ENCODE results near the gene GATA3.
"Not testable (repeated sequence)": the region's sequence is repeated elsewhere in the genome, so short reads cannot be mapped to it uniquely, and the experiment has no call there.

GATA3 gene

DNA sequence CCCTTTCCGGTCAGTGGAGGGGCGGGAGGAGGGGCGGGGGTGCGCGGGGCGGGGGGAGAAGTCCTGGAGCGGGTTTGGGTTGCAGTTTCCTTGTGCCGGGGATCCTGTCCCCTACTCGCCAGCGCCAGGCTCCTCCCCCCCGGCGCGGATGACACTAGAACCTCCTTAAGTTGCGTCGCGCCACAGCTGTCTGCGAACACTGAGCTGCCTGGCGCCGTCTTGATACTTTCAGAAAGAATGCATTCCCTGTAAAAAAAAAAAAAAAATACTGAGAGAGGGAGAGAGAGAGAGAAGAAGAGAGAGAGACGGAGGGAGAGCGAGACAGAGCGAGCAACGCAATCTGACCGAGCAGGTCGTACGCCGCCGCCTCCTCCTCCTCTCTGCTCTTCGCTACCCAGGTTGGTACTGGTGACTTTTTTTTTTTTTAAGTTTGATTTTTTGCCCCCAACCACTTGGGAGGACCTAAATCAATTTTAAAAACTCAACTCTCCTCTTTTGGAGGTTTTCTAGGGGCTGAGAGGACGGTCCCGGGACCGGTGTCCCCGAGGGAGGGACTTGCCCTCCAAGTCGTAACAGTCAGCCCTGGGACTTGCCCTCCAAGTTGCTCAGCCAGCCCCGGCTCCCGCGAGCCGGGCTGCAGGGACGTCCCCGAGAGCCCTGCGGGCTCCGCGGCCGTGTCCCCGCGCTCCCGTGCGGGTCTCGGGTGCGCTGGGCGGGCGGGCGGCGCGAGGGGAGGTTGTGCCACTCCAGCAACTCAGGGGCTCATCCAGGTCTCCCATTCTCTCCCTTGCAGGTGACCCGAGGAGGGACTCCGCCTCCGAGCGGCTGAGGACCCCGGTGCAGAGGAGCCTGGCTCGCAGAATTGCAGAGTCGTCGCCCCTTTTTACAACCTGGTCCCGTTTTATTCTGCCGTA lies at the start of gene GATA3:
Gene GATA3 (plus strand): TSS at position 195 of the 914 bp plus-strand sequence. CDS start 968 bp downstream, outside the sequence.
- no peak for DNase-seq

DNA sequence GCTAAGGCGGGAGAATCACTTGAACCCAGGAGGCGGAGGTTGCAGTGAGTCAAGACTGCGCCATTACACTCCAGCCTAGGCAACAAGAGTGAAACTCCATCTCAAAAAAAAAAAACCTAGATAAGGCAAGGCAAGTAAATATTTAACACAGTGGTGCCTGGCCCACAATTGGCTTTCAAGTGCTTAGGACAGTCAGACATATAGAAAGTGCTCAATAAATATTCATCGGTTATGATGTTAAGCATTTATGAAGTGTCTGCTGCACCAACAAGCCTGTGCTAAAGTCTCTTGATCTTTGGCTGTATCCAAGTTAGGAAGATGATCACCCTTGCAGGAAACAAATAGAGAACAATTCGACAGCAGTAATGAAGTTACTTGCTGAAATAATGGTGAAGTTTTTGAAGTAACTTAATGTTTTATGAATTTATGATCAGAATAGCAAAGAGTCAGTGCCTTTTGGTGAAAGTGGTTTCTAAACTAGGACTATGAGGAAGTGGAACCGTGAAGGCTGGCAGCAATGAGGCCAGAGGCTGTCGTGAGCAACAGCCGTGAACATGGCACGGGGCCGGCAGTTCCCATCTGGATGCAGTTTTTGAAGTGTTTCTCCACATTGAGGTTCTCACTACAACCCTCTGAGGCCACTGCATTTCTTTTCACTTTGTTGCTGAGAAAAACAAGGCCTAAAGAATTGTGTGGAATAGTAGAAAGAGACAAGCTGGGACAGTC lies 48.1 kb upstream of the GATA3 start:
- DNase-seq = no peak

DNA sequence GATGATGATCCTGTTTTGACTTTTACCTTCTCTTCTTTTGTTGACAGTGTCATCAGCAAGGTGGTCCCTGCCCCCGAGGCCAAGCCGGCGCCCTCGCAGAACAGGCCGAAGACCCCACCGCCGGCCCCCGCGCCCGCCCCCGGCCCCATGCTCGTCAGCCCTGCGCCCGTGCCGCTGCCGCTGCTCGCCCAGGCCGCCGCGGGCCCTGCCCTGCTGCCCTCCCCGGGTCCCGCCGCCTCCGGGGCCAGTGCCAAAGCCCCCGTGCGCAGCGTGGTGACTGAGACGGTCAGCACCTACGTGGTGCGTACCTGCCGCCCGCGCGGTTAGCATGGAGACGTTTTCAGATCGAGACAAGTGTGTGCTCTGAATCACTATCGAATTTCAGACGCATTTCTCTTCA lies 45.5 kb upstream of the GATA3 start:
- no peak for DNase-seq

DNA sequence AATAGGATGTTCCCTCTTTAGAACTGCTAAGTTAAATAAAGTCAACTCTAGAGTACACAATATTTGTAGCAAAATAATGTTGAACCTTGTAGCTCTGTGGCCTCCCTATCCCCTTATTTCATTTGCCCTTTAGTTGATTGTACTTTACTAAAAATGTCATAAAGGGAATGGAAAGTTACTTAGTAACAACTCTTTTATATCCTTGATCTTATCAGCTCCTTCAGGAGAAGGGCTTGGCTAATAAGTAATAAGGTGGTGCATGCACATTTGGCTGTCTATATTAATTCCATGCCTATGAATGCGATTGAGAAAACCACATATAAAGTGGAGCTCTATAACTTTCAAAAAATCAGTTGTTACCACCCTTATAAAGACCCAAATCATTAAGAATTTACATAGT lies 41.5 kb upstream of the GATA3 start:
- no peak for DNase-seq

DNA sequence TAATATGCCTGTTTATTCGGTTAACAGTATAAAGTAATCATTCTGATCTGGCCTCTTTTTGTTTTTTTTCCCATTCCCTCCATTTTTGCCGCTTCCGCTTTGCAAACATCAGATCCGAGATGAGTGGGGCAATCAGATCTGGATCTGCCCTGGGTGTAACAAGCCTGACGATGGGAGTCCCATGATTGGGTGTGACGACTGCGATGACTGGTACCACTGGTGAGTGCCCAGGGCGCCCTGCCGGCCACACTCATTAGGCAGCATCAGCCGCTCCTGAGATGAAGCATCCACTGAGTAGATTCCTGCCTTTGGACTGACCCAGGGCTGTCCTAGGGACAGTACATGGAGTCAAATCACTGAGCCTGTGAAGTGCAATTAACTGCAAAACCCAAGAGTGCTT lies 40.9 kb upstream of the GATA3 start:
- no peak for DNase-seq

DNA sequence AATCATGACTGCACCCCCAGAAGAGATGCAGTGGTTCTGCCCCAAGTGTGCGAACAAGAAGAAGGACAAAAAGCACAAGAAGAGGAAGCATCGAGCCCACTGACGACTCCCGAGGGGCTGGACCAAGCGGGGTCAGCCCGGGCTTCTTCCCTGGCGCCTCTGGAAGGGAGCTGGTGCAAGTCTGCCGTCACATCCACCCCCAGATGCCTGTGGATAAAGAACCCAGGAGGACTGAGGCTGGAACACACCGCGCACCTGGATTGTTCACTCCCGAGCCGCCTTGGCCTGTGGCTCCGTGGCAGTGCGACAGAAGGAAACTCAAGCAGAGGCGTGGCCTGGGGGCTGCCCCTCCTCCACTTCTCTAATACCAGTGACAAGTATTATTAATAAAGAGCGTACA lies 39.8 kb upstream of the GATA3 start:
- no peak for DNase-seq

DNA sequence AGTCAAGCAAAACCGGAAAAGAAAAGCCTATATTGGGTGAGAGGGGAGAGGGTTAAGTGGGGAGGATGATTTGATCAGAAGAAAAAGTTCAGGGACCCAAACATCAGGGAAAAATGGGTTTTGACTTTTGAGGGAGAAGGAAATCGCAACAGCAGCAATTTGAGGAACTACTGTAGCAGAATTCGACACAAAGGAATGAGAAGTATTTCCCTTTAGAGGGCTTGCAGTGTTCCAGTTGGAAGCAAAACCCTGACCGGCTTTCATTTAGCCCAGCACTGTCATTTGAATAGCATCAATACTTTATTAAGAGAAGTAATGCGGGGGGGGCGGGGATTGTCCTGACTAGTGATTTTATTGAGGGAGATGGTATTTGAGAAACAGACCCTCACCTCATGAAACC lies 37.2 kb upstream of the GATA3 start:
- no peak for DNase-seq

DNA sequence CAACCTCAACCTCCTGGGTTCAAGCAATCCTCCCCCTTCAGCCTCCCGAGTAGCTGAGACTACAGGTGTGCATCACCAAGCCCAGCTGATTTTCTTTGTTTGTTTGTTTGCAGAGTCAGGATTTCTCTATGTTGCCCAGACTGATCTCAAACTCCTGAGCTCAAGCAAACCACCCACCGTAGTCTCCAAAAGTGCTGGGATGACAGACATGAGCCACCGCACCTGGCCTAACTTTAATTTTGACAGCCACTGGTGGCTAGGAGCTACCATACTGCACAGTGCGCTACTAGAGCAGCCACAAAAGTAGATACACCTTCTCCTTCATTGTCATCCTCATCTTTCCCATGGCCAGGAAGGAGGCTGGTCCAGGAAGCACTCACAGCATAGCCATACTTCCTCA lies 31.2 kb upstream of the GATA3 start:
- DNase-seq = no peak

DNA sequence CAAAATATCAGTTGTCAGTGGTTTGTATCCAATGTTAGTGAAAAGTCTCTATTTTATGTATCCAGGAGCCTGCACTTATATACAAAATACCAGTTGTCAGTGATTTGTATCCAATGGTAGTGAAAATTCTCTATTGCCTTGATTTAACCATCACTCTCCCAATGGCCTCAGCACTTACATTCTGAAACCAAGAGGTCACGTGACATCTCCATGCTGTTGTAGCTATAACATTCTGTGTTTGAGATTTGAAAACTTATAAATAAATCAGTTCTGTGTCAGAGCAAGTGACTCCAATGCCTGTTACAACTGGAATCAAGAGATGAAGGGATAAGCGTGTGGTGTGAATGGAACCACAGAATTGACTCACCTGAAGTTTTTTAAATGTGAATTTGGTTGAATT lies 30.6 kb upstream of the GATA3 start:
- no peak for DNase-seq

DNA sequence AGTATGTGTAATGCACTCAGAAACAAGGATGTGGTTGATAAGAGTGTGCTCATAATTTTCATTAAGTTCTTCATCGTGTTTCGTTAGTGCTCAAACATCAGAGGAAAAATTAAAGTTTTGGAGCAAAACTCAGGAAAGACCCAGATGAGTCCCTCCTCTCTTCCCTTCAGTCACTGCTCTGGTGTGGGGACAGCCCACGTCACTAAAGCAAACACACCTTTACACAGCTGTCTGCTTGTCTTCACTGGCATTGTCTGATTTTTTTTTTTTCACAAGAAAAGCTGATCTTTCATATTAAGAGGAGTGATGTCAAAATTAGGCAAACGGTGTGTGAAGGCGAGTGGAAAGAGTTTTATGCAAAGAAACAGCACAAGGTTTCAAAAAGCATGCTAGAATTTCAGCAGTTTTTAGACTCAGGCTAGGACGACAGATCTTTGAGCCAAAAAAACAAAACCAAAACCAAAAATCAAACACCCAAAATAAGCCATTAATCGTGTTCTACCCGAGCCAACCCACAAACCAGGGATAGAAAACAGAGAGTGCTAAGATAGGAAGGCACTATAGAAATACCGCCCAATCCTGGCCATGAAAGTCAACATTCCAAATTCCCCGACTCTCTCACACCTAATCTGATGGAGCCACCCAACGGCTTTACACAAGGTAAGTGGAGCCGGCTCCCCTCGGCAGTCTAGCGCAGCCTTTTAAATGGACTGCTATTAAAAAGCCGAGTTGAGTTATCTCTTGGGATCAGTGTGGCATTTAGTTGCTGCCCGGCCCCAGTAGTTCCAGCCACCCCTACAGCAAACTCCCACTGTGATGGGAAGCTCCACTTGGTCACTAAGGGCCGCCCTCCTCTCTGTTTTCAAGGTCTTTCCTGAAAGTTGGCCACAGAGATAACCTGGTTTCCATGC lies 27.9 kb upstream of the GATA3 start:
- DNase-seq = no peak

DNA sequence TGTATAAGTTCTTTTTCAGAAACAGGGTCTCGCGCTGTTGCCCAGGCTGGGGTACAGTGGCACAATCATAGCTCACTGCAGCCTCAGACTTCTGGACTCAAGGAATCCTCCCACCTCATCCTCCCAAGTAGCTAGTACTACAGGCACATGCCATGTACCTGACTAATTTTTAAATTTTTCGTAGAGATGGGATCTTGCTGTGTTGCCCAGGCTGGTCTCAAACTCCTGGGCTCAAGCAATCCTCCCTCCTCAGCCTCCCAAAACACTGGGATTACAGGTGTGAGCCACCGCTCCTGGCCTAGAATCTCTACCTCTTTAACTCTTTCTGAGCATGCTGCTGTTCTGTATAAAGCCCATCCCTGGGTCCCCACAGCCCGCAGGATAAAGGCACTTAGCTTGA lies 23.3 kb upstream of the GATA3 start:
- not testable (repeated sequence) for DNase-seq

DNA sequence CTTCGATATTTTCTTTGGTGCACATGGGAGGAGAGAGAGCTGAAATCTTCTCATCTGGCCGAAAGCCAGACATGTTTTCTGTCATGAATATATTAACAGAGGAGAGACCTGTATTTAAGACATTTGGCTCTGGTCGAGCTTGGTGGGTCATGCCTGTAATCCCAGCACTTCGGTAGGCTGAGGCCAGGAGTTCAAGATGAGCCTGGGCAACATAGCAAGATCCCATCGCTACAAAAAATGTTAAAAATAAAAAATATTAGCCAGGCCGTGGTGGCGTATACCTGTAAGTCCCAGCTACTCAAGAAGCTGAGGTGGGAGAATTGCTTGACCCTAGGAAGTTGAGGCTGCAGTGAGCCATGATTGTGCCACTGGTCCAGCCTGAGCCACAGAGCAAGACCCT lies 21.9 kb upstream of the GATA3 start:
- no peak for DNase-seq

DNA sequence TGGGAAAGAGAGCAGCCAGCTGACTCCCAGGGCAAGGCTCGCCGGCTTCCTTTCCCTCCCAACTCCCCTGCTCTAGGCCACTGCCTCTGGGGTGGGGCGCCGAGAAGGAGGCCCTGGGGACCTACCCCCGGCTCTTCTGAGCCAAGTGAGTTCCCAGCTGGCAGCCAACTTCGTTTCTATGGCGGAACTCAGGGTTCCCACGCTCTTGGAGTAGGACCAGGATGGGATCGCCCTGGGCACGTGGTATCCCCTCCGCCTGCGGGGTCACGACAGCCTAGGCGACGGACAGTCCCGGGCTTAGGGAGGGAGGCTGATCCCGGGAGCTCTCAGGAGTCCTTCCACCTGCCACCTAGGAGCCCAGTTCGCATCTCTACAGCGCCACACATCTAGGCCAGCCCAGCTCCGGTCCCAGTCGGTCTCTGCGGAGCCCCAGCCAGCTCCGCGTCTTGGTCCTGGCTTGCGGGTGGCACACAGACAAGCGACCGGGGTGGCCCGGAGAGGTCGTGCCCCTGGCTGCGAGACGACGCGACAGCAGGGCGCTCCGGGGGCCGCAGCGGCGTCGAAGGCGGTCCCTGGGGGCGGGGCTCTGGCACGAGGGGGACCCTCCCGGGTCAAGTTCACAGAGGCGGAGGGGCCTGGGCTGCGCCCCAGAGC lies 20.5 kb upstream of the GATA3 start:
- DNase-seq = no peak

DNA sequence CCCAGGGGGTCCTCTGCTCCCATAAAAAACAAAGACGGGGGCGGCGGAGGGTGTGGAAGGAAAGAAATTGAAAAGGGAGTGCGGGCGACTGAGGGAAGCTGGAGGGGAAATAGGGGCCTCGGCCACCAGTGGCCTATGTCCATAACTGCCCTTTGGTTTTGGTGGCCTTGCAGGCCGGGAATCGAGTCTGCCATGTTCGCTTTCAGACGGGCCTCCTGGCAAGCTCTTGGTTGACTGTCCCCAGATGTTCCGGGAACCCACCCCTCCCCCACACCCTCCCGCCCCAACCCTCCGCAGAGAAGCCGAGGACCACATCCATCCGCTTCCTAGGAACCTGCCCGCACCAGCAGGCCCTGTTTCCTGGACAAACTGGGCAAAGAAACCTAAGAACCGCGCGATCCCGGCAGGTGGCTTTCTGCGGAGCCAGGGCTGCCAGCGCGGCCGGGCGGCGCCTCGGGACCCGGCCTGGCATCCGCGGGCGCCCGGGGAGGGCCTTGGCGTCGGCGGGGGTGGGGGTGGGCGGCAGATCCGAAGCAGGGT lies 20.0 kb upstream of the GATA3 start:
- no peak for DNase-seq

DNA sequence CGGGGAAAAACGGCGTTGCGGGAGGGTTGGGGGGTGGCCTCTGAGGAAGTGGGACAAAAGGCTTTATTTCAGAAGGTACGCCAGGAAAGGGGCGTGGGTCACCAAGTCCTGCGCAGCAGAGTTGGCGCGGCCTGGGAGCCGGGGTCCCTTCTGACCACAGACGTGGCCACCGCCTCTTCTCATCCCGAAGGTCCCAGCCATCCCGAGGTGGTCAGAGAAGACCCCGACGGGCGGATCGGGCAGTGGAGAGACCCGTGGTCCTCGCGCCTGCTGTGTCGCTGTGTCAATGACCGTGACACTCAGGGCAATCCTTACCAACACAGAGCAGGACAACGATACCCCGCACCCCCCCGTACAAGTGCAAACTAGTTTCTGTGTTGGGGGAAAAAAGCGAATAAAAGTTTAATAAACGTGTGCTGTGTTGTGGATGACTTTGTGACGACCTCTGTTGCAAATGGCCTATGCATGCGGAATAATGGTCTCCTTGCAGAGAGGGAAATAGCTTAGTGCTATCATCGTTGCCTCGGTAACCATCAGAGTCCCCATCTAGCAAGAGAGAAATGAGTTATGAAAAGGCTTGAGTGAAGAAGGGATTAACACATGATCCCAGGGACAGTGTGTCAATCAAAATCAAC lies 19.4 kb upstream of the GATA3 start:
- no peak for DNase-seq

DNA sequence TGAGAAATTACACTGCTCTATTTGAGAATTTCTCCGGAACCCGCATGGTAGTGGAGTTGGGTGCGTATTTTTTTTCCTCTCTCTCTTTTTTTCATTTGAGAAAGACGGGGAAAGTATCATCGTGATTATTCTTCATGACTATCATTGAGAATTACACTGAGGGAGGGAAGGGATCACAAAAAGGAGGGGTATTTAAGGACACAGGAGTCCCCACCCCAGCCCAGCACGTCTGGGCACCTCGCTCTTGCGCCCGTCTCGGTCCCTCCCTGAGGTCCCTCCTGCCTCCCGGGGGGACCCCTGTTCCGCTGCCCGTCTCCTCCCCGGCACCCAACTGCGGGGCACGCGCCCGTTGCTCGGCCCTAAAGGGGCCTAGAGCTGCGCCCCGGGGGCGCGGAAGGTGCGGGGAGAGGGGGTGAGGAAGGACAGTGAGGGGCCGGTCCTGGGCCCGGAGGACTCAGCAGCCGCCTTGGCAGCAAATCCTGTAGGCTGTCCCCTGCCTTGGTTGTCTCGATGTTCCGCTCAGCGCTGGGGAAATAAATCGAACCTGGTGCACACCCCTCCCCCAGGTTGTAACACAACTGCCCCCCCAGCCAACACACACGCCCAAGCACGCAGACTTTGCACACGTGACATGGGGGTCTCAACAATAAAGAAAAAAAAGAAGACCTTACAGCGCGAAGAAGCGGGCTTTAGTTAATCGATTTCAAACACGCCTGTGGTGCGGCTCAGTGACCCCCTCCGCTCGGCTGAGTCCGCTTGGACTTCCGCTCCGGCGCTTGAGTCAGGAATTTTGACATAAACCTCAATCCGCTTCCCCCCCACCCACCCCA lies 18.6 kb upstream of the GATA3 start:
- no peak for DNase-seq

DNA sequence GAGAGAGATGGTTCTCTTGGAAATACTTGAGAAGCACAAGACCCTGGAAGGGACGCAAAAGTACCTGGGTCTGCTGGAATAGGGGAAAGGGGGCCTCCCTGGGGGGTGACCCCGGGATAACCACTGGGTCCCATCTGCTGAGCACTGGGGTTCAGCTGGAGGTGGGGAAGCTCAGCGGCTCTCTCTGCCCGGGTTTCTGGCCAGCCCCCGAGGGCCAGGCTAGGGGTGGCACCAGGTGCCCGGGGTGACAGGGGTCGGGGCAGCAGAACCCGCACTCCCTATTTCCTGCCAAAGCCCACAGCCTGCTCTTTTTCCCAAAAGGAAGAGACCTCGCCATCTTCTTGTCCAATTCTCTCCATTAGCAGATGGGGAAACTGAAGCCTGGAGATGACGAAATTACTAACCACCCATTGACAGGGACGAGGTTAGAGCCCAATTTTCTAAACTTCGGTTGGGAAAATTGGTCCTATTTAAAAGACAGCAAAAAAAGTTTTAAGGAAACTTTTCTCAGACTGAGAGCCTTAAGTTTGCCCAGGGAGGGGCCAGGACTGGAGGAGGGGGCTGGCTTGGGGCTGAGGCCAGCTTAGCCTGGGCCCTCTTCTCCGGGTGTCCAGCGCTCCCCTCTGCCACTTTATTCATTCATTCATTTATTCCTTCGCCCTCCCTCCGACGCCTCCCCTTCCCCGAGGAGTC lies 17.8 kb upstream of the GATA3 start:
- no peak for DNase-seq

DNA sequence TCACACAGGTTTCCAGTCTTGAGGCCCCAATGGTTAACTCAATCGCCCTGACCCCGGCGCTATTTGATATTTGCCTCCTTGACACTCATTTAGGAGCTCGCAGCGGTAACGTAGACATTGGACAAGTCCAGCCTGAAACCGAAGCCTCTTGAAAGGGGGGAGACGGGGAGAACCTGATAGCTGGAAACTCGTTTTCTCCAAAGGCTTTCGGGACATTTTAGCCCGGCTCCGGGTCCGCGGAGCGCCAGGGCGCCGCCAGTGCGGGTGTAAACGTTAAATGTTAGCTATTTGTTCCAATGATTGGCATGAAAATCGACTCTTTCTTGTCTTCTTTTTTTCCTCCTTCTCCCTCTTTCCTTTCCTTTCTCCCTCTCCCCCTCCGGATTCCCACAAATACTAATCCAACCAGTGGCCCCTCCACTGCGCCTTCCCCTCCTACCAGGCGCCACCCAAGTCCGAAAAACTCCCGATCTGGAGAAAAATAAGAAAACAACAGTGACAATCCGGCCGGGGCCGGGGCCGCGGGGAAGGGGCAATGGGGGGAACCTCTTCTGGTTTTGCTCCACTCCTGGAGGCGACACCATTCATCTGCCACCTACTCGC lies 17.2 kb upstream of the GATA3 start:
- DNase-seq = no peak

DNA sequence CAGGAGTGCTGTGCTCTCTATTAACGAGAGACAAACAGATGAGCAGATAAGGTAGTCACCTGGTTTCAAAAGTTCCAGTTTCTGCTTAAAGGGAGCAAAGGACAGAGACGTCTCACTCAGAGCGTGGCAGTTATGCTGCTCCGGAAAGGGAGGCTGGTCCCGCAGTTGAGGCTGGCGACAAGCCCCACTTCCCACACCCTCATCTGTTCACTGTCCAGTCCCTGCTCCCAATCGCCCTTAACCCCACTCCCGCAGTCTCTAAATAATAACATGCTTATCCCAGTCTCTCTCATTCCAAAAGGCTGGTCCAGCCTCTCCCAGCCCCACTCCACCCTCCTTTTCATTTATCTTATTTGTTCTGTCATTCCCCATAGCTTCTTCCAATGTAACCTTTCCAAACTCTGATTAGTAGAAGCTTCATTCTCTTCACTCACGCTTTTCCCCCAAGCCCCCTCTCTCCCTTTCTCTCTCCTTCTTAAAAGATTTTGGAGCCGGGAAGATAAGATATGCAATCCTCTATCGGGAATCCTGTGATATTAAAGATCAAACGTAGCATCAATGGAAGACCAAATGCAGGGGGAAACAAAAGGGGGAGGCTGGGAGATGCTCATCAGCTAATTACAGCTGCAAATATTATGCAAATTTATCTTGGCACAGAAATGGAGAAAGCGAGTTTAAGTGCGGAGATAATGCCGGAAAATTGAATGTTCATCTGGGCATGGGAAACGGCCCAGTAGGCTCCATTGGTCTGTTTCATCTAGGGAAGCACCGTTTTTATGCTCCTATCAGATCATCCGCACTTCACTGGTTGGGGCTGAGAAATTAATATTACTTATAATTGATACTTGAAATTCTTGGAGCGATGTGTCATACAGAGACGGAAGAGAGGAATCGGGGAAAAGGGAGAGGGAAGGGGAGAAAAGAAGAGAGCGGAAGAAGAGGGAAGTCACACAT lies 16.3 kb upstream of the GATA3 start:
- no peak for DNase-seq
